ENCODE results near the gene DDAH1. TPM values are rescaled to one million over a fixed set of nuclear protein-coding genes. Genes with fewer than 3 reads are reported as not detected.
"Not testable (repeated sequence)": the region's sequence is repeated elsewhere in the genome, so short reads cannot be mapped to it uniquely, and the experiment has no call there.

The DDAH1 gene
- total RNA-seq, 1 donor from 2014 or later = 10.8 TPM

GRCh38 chr1:85473390-85473789, 8.4 kb upstream of the DDAH1 start:
- H3K4me3 Mint-ChIP-seq (ENCODE audit: unreplicated experiment) = no peak overlapping the region
- no peaks in the 10 kb centered on the region for H3K9me3 Mint-ChIP-seq (ENCODE audit: unreplicated experiment)
- no peaks in the 10 kb centered on the region for H3K36me3 Mint-ChIP-seq (ENCODE audit: low read depth, unreplicated experiment)
- no peak for DNase-seq (ENCODE audit: low spot score)
- no peak for TF ChIP-seq CTCF (IDR thresholded peaks at IDR 0.05; ENCODE audit: unreplicated experiment)
- H3K27me3 Mint-ChIP-seq (ENCODE audit: unreplicated experiment) = no peaks in the 10 kb centered on the region
- no peak overlapping the region for H3K27ac Mint-ChIP-seq (ENCODE audit: unreplicated experiment)
- no peaks in the 10 kb centered on the region for H3K4me1 Mint-ChIP-seq (ENCODE audit: unreplicated experiment)

GRCh38 chr1:85471558-85471957, 6.6 kb upstream of the DDAH1 start:
- no peak for DNase-seq (ENCODE audit: low spot score)
- Mint-ChIP-seq H3K9me3 (ENCODE audit: unreplicated experiment) (no peaks in the 10 kb centered on the region), H3K4me1 (ENCODE audit: unreplicated experiment) (no peaks in the 10 kb centered on the region), H3K36me3 (ENCODE audit: low read depth, unreplicated experiment) (no peaks in the 10 kb centered on the region), H3K4me3 (ENCODE audit: unreplicated experiment) (no peak overlapping the region), H3K27me3 (ENCODE audit: unreplicated experiment) (no peaks in the 10 kb centered on the region), H3K27ac (ENCODE audit: unreplicated experiment) (no peak overlapping the region)
- no peak for TF ChIP-seq CTCF (IDR thresholded peaks at IDR 0.05; ENCODE audit: unreplicated experiment)

GRCh38 chr1:85470130-85470529, 5.2 kb upstream of the DDAH1 start:
- DNase-seq (ENCODE audit: low spot score); H3K9me3 Mint-ChIP-seq (ENCODE audit: unreplicated experiment); H3K27me3 Mint-ChIP-seq (ENCODE audit: unreplicated experiment); H3K4me3 Mint-ChIP-seq (ENCODE audit: unreplicated experiment); H3K4me1 Mint-ChIP-seq (ENCODE audit: unreplicated experiment); H3K27ac Mint-ChIP-seq (ENCODE audit: unreplicated experiment); H3K36me3 Mint-ChIP-seq (ENCODE audit: low read depth, unreplicated experiment): not testable (repeated sequence)

- Mint-ChIP-seq H3K9me3 (ENCODE audit: unreplicated experiment) (no peaks in the 10 kb centered on the region), H3K4me3 (ENCODE audit: unreplicated experiment) (no peak overlapping the region), H3K36me3 (ENCODE audit: low read depth, unreplicated experiment) (no peaks in the 10 kb centered on the region), H3K27ac (ENCODE audit: unreplicated experiment) (no peak overlapping the region), H3K27me3 (ENCODE audit: unreplicated experiment) (peaks cover 2% of the 10 kb centered on the region), H3K4me1 (ENCODE audit: unreplicated experiment) (peaks cover 6% of the 10 kb centered on the region)
- DNase-seq (ENCODE audit: low spot score) = no peak
- TF ChIP-seq CTCF (IDR thresholded peaks at IDR 0.05; ENCODE audit: unreplicated experiment) = no peak
These were observed 3.1 kb upstream of the DDAH1 start for GRCh38 chr1:85467929-85468540.

- H3K4me3 Mint-ChIP-seq (ENCODE audit: unreplicated experiment) = no peak overlapping the region
- DNase-seq (ENCODE audit: low spot score) = no peak
- no peaks in the 10 kb centered on the region for H3K36me3 Mint-ChIP-seq (ENCODE audit: low read depth, unreplicated experiment)
These were observed 2.1 kb upstream of the DDAH1 start for GRCh38 chr1:85467036-85467435.

More at GRCh38 chr1:85467036-85467435, 2.1 kb upstream of the DDAH1 start:
- Mint-ChIP-seq H3K4me1 (ENCODE audit: unreplicated experiment) (peaks cover 6% of the 10 kb centered on the region), H3K27me3 (ENCODE audit: unreplicated experiment) (peaks cover 2% of the 10 kb centered on the region), H3K27ac (ENCODE audit: unreplicated experiment) (no peak overlapping the region), H3K9me3 (ENCODE audit: unreplicated experiment) (no peaks in the 10 kb centered on the region)
- no peak for TF ChIP-seq CTCF (IDR thresholded peaks at IDR 0.05; ENCODE audit: unreplicated experiment)
